ENCODE results near the gene PAN3.

PAN3 gene

GRCh38 chr13:28301839-28302238, 163.5 kb downstream of the PAN3 start:
- no peak for DNase-seq (ENCODE audit: low read depth)

- no peak for DNase-seq (ENCODE audit: low read depth)
Measured at GRCh38 chr13:28306325-28306724, 168.0 kb downstream of the PAN3 start.

- DNase-seq (ENCODE audit: low read depth) = peak; percentile 39
Measured at GRCh38 chr13:28313579-28313978, 175.2 kb downstream of the PAN3 start.

- DNase-seq (ENCODE audit: low read depth) = no peak
Measured at GRCh38 chr13:28314879-28315278, 176.5 kb downstream of the PAN3 start.

- DNase-seq (ENCODE audit: low read depth) = no peak
Measured at GRCh38 chr13:28316129-28316528, 177.8 kb downstream of the PAN3 start.

- no peak for DNase-seq (ENCODE audit: low read depth)
Measured at GRCh38 chr13:28316836-28317235, 178.5 kb downstream of the PAN3 start.

GRCh38 chr13:28318496-28318895, 180.2 kb downstream of the PAN3 start:
- no peak for DNase-seq (ENCODE audit: low read depth)

GRCh38 chr13:28319528-28319927, 181.2 kb downstream of the PAN3 start:
- DNase-seq (ENCODE audit: low read depth) = no peak

GRCh38 chr13:28320209-28320608, 181.9 kb downstream of the PAN3 start:
- DNase-seq (ENCODE audit: low read depth) = no peak

GRCh38 chr13:28320884-28321574, 182.7 kb downstream of the PAN3 start:
- peak; percentile 21 for DNase-seq (ENCODE audit: low read depth)

- no peak for DNase-seq (ENCODE audit: low read depth)
Measured at GRCh38 chr13:28321756-28322155, 183.4 kb downstream of the PAN3 start.

GRCh38 chr13:28322256-28322905, 184.0 kb downstream of the PAN3 start:
- DNase-seq (ENCODE audit: low read depth) = peak; percentile 24

- DNase-seq (ENCODE audit: low read depth) = peak; percentile 62
Measured at GRCh38 chr13:28324181-28324789, 185.9 kb downstream of the PAN3 start.

- DNase-seq (ENCODE audit: low read depth) = peak; percentile 65
Measured at GRCh38 chr13:28325022-28325421, 186.7 kb downstream of the PAN3 start.

- no peak for DNase-seq (ENCODE audit: low read depth)
Measured at GRCh38 chr13:28326056-28326455, 187.7 kb downstream of the PAN3 start.

- peak; percentile 36 for DNase-seq (ENCODE audit: low read depth)
Measured at GRCh38 chr13:28327373-28328270, 189.3 kb downstream of the PAN3 start.

GRCh38 chr13:28328271-28328607, 189.9 kb downstream of the PAN3 start:
- DNase-seq (ENCODE audit: low read depth) = no peak

- peak; percentile 95 for DNase-seq (ENCODE audit: low read depth)
Measured at GRCh38 chr13:28329395-28330158, 191.2 kb downstream of the PAN3 start.

- no peak for DNase-seq (ENCODE audit: low read depth)
Measured at GRCh38 chr13:28333204-28333881, 195.0 kb downstream of the PAN3 start.

- no peak for DNase-seq (ENCODE audit: low read depth)
Measured at GRCh38 chr13:28336193-28336657, 197.9 kb downstream of the PAN3 start.

Measured in fibroblast of gingiva (primary cell).